CD4-positive, CD25-positive, alpha-beta regulatory T cell (primary cell): ENCODE data around the gene CHN2. TPM values are rescaled to one million over a fixed set of nuclear protein-coding genes. Genes with fewer than 3 reads are reported as not detected.
A peak's percentile ranks its signal among the peaks of the same experiment; 100 is the strongest.

Experiments used
- ATAC-seq, 2 donors: fragments of 150-1000 bp; cut with Tn5 transposase; one replicate each; pipeline ENCODE4 v1.10.0; 2021; ENCODE audit warnings: low read depth in 2 of 2, moderate number of reproducible peaks in 2 of 2, moderate library complexity in 1 of 2
- DNase-seq, 3 donors: peaks; one replicate each; pipeline versions ENCODE4 v3.0.0 to v3.0.0-alpha.2; 2012 to 2022; ENCODE audit warnings: mixed read lengths in 1 of 3
- H3K27ac ChIP-seq: one replicate; pipeline ENCODE4 v1.7.0; 2013; ENCODE audit warnings: mild to moderate bottlenecking, low read length; ENCODE audit not compliant: insufficient read depth, poor library complexity, severe bottlenecking
- H3K27me3 ChIP-seq: one replicate; pipeline ENCODE4 v1.7.0; 2013; ENCODE audit warnings: low read length; ENCODE audit not compliant: control insufficient read depth, insufficient read depth
- H3K36me3 ChIP-seq: one replicate; pipeline ENCODE4 v1.7.0; 2013; ENCODE audit warnings: mild to moderate bottlenecking, low read length, moderate library complexity; ENCODE audit not compliant: control insufficient read depth, insufficient read depth
- H3K4me1 ChIP-seq: 2 replicates; pipeline ENCODE4 v1.7.0; 2013; ENCODE audit warnings: mild to moderate bottlenecking, low read length; ENCODE audit not compliant: insufficient read depth, control insufficient read depth, poor library complexity, severe bottlenecking
- H3K4me3 ChIP-seq: one replicate; pipeline ENCODE4 v1.7.0; 2013; ENCODE audit warnings: low read depth, mild to moderate bottlenecking, low read length, moderate library complexity
- H3K9me3 ChIP-seq, 2 experiments: 1 replicate in 1 of 2; 2 replicates in 1 of 2; pipeline ENCODE4 v1.7.0; 2013; ENCODE audit warnings: low read length in 2 of 2, mild to moderate bottlenecking in 1 of 2, moderate library complexity in 1 of 2; ENCODE audit not compliant: control insufficient read depth in 2 of 2
- H3K27ac Mint-ChIP-seq, 3 donors: one replicate each; pipeline ENCODE4 v1.8.0; 2020 to 2022; ENCODE audit warnings: mild to moderate bottlenecking in 3 of 3, mixed read lengths in 3 of 3, moderate library complexity in 2 of 3
- H3K27me3 Mint-ChIP-seq: one replicate; pipeline ENCODE4 v1.8.0; 2022; ENCODE audit warnings: mild to moderate bottlenecking, mixed read lengths
- H3K36me3 Mint-ChIP-seq: one replicate; pipeline ENCODE4 v1.8.0; 2020; ENCODE audit warnings: mixed read lengths
- H3K4me1 Mint-ChIP-seq, 4 donors: one replicate each; pipeline ENCODE4 v1.8.0; 2020 to 2022; ENCODE audit warnings: mixed read lengths in 4 of 4, mild to moderate bottlenecking in 1 of 4
- H3K4me3 Mint-ChIP-seq, 4 donors: one replicate each; pipeline ENCODE4 v1.8.0; 2020 to 2022; ENCODE audit warnings: mild to moderate bottlenecking in 4 of 4, mixed read lengths in 4 of 4, moderate library complexity in 3 of 4
- H3K9me3 Mint-ChIP-seq, 7 donors: one replicate each; pipeline ENCODE4 v1.8.0; 2020 to 2022; ENCODE audit warnings: mixed read lengths in 7 of 7, mild to moderate bottlenecking in 3 of 7, moderate library complexity in 2 of 7
- polyA plus RNA-seq, 4 donors: library from polyadenylated mRNA; unstranded; fragments of 300-500 nt; fragmentation: Illumina TruSeq; gene quantifications; one replicate each; pipeline ENCODE4 v1.2.3, GENCODE V29; 2021
- total RNA-seq: library from RNA; stranded (reverse); gene quantifications from one replicate; pipeline ENCODE4 v1.2.3, GENCODE V29; 2022

The CHN2 gene
- total and polyA plus RNA-seq, 5 donors from 2014 or later, result 0.55 to 1.7 TPM; not detected in 3

GRCh38 chr7:29401769-29402168 lies 207.2 kb downstream of the CHN2 start:
- no peaks in the 10 kb centered on the region for H3K27me3 ChIP-seq
- no peak overlapping the region for H3K27ac ChIP-seq
- Mint-ChIP-seq H3K9me3 (peaks cover 0 to 5% (median 0%) of the 10 kb centered on the region in 7 donors), H3K27ac (no peak overlapping the region), H3K4me3 (no peak overlapping the region), H3K36me3 (no peaks in the 10 kb centered on the region), H3K4me1 (peaks cover 0 to 2% (median 0%) of the 10 kb centered on the region in 4 donors), H3K27me3 (peaks cover 6% of the 10 kb centered on the region)
- H3K4me1 ChIP-seq, result no peaks in the 10 kb centered on the region
- ATAC-seq, result no peak
- no peaks in the 10 kb centered on the region for H3K36me3 ChIP-seq
- no peak overlapping the region for H3K4me3 ChIP-seq
- no peak for DNase-seq
- H3K9me3 ChIP-seq, result no peaks in the 10 kb centered on the region

- peaks cover 0 to 4% (median 0%) of the 10 kb centered on the region in 4 donors for H3K4me1 Mint-ChIP-seq
Observed at GRCh38 chr7:29405891-29406290, 211.3 kb downstream of the CHN2 start.

GRCh38 chr7:29406366-29406765 lies 211.8 kb downstream of the CHN2 start:
- Histone ChIP-seq H3K4me3 (no peak overlapping the region), H3K4me1 (no peaks in the 10 kb centered on the region), H3K27me3 (no peaks in the 10 kb centered on the region), H3K27ac (no peak overlapping the region), H3K9me3 (no peaks in the 10 kb centered on the region), H3K36me3 (no peaks in the 10 kb centered on the region)
- DNase-seq (no peak), ATAC-seq (no peak)
- H3K27me3 Mint-ChIP-seq, result peaks cover 9% of the 10 kb centered on the region
- no peak overlapping the region for H3K27ac Mint-ChIP-seq
- no peak overlapping the region for H3K4me3 Mint-ChIP-seq
- H3K9me3 Mint-ChIP-seq, result peaks cover 0 to 3% (median 0%) of the 10 kb centered on the region in 7 donors
- no peaks in the 10 kb centered on the region for H3K36me3 Mint-ChIP-seq
- H3K4me1 Mint-ChIP-seq, result peaks cover 0 to 4% (median 0%) of the 10 kb centered on the region in 4 donors

More at GRCh38 chr7:29405891-29406290, 211.3 kb downstream of the CHN2 start:
- Histone ChIP-seq H3K4me3 (no peak overlapping the region), H3K36me3 (no peaks in the 10 kb centered on the region), H3K9me3 (no peaks in the 10 kb centered on the region), H3K27ac (no peak overlapping the region), H3K27me3 (no peaks in the 10 kb centered on the region), H3K4me1 (no peaks in the 10 kb centered on the region)
- no peak for DNase-seq
- no peak for ATAC-seq
- Mint-ChIP-seq H3K27me3 (peaks cover 9% of the 10 kb centered on the region), H3K36me3 (no peaks in the 10 kb centered on the region), H3K27ac (no peak overlapping the region), H3K4me3 (no peak overlapping the region), H3K9me3 (peaks cover 0 to 3% (median 0%) of the 10 kb centered on the region in 7 donors)

- Histone ChIP-seq H3K36me3 (no peaks in the 10 kb centered on the region), H3K27me3 (no peaks in the 10 kb centered on the region), H3K4me3 (no peak overlapping the region), H3K27ac (no peak overlapping the region), H3K4me1 (no peaks in the 10 kb centered on the region), H3K9me3 (no peaks in the 10 kb centered on the region)
- no peak overlapping the region for H3K27ac Mint-ChIP-seq
- peaks cover 0 to 3% (median 0%) of the 10 kb centered on the region in 7 donors for H3K9me3 Mint-ChIP-seq
- no peak for ATAC-seq
- DNase-seq, result peak; percentile 23 to 59 (median 44)
- peaks cover 0 to 4% (median 0%) of the 10 kb centered on the region in 4 donors for H3K4me1 Mint-ChIP-seq
- peak overlapping the region in 1 of 4 donors; percentile 48 for H3K4me3 Mint-ChIP-seq
- peaks cover 9% of the 10 kb centered on the region for H3K27me3 Mint-ChIP-seq
- no peaks in the 10 kb centered on the region for H3K36me3 Mint-ChIP-seq
Observed at GRCh38 chr7:29408841-29409243, 214.3 kb downstream of the CHN2 start.

GRCh38 chr7:29410996-29411395 lies 216.4 kb downstream of the CHN2 start:
- H3K27ac ChIP-seq, result no peak overlapping the region
- no peaks in the 10 kb centered on the region for H3K4me1 ChIP-seq
- Mint-ChIP-seq H3K4me3 (no peak overlapping the region), H3K4me1 (peaks cover 0 to 4% (median 0%) of the 10 kb centered on the region in 4 donors), H3K27ac (no peak overlapping the region), H3K9me3 (no peaks in the 10 kb centered on the region), H3K27me3 (peaks cover 9% of the 10 kb centered on the region), H3K36me3 (no peaks in the 10 kb centered on the region)
- no peaks in the 10 kb centered on the region for H3K9me3 ChIP-seq
- no peaks in the 10 kb centered on the region for H3K27me3 ChIP-seq
- DNase-seq, result no peak
- H3K36me3 ChIP-seq, result no peaks in the 10 kb centered on the region
- ATAC-seq, result no peak
- no peak overlapping the region for H3K4me3 ChIP-seq

GRCh38 chr7:29412912-29413311 lies 218.3 kb downstream of the CHN2 start:
- no peaks in the 10 kb centered on the region for H3K9me3 Mint-ChIP-seq
- no peaks in the 10 kb centered on the region for H3K4me1 ChIP-seq
- no peaks in the 10 kb centered on the region for H3K27me3 ChIP-seq
- H3K4me3 ChIP-seq, result no peak overlapping the region
- no peaks in the 10 kb centered on the region for H3K4me1 Mint-ChIP-seq
- no peak for ATAC-seq
- no peak overlapping the region for H3K27ac Mint-ChIP-seq
- DNase-seq, result no peak
- no peaks in the 10 kb centered on the region for H3K9me3 ChIP-seq
- no peaks in the 10 kb centered on the region for H3K36me3 ChIP-seq
- H3K27me3 Mint-ChIP-seq, result peaks cover 15% of the 10 kb centered on the region
- no peaks in the 10 kb centered on the region for H3K36me3 Mint-ChIP-seq
- H3K27ac ChIP-seq, result no peak overlapping the region
- H3K4me3 Mint-ChIP-seq, result no peak overlapping the region

GRCh38 chr7:29413626-29414136 lies 219.1 kb downstream of the CHN2 start:
- no peaks in the 10 kb centered on the region for H3K27me3 ChIP-seq
- Mint-ChIP-seq H3K4me3 (no peak overlapping the region), H3K27ac (no peak overlapping the region), H3K4me1 (no peaks in the 10 kb centered on the region), H3K9me3 (no peaks in the 10 kb centered on the region), H3K36me3 (no peaks in the 10 kb centered on the region), H3K27me3 (peaks cover 12% of the 10 kb centered on the region)
- no peaks in the 10 kb centered on the region for H3K36me3 ChIP-seq
- no peaks in the 10 kb centered on the region for H3K9me3 ChIP-seq
- no peak for ATAC-seq
- H3K4me3 ChIP-seq, result no peak overlapping the region
- no peak overlapping the region for H3K27ac ChIP-seq
- H3K4me1 ChIP-seq, result no peaks in the 10 kb centered on the region
- DNase-seq, result no peak

- no peaks in the 10 kb centered on the region for H3K27me3 ChIP-seq
- no peaks in the 10 kb centered on the region for H3K4me1 ChIP-seq
- H3K4me3 ChIP-seq, result no peak overlapping the region
- Mint-ChIP-seq H3K27me3 (peaks cover 11% of the 10 kb centered on the region), H3K4me1 (no peaks in the 10 kb centered on the region), H3K27ac (no peak overlapping the region), H3K4me3 (no peak overlapping the region), H3K36me3 (no peaks in the 10 kb centered on the region), H3K9me3 (no peaks in the 10 kb centered on the region)
- no peaks in the 10 kb centered on the region for H3K36me3 ChIP-seq
- no peaks in the 10 kb centered on the region for H3K9me3 ChIP-seq
- no peak for ATAC-seq
- no peak overlapping the region for H3K27ac ChIP-seq
- no peak for DNase-seq
Observed at GRCh38 chr7:29414216-29414615, 219.6 kb downstream of the CHN2 start.
